HK-2 (cell line): ENCODE results near the gene BAMBI.

Source experiments
- DNase-seq: peaks from one replicate; pipeline ENCODE4 v3.0.0-alpha.2; 2018; ENCODE audit not compliant: unreplicated experiment

Gene BAMBI

DNA sequence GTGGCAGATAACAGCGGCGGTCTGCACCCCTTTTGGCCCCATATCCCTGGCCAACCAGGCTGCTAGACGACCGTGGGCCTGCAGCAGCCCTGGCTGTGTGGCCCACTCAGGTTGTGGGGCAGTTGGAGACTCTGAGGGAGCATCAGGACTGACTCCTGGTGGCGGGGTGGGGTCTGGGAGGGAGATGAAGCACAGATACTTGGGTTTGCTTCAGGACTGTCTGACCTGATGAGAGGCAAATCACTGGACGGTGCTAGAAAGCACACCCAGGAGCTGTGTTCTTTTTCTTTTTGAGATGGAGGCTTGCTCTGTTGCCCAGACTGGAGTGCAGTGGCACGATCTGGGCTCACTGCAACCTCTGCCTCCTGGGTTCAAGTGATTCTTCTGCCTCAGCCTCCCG lies 28.2 kb downstream of the BAMBI start:
- DNase-seq: no peak

DNA sequence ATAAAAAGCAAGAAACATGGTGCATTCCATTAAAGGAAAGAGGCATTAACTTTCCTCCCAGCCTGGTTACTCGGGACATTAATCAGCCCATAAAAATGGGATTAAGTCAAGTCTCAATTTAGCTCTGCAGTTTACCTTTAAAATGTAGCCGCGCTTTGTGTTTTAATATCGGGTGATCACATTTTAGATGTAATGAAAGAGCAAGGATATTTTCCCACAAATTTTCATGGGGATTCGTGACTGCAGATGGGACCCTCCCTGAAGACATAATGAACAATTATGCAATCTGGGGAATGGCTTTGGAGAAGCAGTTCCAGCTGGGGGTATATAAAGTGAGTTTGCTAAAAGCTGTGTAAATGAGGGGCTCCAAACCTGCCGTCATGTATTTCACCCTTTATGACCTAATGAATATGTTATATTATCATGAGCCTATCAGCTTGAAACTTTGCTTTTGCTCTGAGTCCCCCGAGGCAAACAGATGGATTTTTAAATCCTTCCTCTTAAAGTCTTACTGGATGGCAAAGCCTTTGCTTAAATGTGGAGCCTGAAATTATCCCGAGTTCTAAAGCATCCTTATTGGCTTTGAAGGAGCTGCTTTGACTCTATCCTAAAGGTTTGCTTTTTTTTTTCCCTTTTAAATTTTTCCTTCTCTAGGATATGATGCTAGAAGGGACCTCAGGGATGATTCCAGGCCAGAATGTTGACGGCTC lies 31.8 kb downstream of the BAMBI start:
- no peak for DNase-seq

DNA sequence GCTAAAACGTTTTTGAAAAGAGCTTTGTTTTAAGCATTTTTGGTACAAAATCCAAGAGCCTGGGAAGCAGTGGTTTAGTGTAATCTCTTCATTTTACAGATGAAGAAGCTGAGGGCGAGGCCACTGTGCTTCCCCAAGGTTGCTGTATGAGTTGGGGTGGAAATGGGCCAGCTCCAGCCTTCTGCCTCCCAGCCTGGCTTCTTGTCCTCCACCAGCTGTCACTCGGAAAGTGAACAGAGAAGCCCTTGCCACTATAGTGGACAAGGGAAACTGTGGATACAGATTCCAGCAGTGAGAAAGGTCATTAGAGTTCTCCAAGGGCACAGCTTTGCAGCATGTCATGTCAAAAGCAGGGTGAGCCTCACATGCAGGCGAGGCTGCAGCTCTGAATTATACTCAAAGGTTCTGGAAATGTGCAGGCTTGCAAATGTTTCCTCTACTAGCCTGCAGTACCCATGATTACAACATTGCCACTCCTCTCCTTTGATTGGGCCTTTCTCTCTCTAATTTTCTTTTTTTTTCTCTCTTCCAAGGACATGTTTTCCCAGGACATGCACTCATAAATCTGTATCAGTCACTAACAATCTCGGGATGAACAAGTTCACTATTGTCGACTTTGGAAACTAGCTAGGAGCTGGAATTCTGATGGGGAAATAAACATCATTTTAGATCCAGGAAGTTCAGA lies 33.0 kb downstream of the BAMBI start:
- DNase-seq: no peak

DNA sequence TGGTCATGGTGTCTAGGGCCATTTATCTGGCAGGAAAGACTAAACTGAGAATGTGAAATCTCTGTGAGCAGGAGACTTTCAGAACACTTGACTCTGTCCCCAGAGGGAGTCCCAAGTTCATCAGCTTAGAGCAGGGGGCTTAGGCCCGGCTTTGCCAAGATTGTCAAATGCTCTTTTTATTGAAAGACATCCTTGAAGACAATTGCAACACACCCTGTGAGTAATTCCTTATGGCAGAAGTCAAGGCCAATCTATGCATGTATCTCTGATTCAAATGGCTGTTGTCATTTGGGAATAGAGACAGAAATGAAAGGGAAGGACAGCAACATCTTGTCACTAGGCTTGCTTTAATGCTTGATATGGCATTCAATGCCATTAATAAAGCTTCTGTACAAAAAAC lies 33.7 kb downstream of the BAMBI start:
- no peak for DNase-seq

DNA sequence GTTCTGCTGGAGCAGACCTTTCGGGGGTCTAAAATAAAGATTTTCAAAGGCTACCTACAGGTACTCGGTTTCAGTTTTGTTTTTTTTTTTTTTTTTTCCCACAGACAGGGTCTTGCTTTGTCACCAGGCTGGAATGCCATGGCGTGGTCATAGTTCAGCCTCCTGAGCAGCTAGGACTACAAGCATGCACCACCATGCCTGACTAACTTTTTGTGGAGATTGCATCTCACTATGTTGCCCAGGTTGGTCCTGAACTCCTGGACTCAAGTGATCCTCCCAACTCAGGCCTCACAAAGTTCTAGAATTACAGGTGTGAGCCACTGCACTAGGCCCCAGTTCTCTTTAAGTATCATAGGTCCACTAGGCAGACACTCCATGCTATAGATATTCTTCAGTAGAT lies 34.5 kb downstream of the BAMBI start:
- DNase-seq: no peak

DNA sequence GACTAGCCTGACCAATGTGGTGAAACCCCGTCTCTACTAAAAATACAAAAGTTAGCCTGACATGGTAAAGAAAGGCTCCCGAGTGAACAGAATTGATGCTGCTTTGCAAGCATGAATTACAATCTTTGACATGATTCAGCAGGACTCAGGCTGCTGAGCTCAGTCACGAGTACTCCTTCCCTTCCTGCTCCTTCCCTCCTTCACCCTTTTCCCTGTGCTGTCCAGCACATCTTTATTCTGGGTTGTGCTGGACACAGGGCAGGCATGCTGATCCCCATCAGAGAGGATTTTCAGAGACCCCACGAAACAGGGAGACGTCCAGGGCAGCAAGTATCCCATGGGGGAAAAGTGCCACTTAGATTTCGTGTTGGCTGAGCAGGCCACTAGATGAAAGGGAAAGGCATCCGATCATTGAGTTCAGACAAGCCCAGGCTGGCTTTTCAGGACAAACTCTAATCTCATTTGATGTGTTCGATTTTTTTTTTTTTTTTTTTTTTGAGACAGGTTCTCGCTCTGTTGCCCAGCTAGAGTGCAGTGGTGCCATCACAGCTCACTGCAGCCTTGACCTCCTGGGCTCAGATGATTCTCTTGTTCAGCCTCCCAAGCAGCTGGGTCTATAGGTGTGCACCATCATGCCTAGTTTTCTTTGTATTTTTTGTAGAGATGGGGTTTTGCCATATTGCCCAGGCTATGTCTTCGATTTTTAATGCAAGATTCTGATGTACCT lies 36.5 kb downstream of the BAMBI start:
- DNase-seq: no peak

DNA sequence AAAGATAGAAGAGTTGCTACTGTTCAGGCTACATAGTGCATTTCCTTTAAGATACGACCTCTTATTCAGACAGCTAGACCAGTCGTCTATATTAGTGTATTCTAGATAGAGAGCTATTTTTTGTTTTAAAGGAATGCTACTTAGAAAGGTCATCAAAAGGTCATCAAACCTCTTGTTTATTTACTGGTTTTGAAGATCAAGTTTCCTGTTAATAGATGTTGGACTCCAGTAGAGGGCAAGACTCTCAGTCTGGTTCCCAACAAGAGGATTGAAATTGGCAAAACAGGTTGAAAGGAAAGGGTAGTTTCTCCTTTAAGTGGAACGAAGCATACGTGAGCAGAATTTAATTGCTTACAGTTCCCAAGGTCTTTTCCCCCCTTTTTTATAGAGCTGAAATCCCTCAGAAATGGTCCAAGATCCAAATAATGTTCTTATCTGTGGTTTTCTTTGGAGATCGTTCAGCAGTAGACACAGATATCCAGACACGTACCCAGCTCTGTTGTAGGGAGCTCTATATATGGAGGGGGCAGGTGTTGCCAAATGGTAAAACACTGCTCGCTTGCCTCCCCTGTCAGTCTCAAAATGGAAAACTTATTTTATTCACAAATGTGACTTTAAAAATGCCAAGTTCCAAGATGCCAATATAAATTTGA lies 37.2 kb downstream of the BAMBI start:
- DNase-seq: no peak

DNA sequence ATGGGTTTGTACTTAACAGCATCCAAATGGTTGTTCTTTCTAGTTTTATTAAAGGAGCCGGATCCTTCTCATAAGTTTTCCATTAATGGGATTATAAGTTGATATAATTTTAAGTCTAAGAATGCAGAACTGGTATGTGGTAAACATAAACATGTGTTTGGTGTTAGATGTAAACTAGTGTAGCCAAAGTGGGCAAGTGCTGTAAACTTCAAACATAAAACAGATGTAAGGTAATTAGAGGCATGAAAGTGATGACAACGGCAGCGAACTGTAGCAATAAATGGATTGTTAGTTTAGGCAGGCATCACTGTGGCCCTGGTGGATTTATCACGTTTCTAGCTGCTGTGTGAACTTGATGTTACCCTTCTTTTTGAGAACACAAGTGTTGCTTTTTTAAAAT lies 37.9 kb downstream of the BAMBI start:
- DNase-seq: no peak

DNA sequence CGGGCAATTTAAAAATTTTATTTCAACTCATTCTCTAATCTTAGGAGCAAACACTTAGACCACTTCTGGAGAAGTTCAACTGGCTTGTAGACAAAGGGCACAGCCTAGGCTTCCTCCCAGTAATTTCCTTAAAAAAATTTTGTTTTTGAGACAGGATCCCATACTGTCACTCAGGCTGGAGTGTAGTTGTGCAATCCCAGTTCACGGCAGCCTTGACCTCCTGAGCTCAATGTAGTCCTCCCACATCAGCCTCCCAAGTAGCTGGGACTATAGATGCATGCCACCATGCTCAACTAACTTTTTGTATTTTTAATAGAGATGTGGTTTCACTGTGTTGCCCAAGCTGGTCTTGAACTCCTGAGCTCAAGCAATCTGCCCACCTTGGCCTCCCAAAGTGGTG lies 38.4 kb downstream of the BAMBI start:
- no peak for DNase-seq

DNA sequence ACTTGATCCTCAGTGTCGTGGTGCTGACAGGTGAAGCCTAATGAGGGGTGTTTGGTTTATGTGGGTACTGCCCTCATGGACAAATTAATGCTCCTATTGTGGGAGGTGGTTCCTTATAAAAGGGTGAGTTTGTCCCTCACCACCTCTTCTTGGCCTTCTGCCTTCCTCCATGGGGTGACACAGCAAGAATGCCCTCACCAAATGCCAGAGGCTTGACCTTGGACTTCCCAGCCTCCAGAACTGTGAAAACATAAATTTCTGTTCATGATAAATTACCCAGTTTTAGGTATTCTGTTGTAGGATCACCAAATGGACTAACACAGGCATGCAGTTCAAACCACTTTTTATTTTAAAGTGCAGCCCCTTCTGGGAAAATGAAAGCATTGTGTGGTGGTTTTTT lies 39.4 kb downstream of the BAMBI start:
- DNase-seq: no peak

DNA sequence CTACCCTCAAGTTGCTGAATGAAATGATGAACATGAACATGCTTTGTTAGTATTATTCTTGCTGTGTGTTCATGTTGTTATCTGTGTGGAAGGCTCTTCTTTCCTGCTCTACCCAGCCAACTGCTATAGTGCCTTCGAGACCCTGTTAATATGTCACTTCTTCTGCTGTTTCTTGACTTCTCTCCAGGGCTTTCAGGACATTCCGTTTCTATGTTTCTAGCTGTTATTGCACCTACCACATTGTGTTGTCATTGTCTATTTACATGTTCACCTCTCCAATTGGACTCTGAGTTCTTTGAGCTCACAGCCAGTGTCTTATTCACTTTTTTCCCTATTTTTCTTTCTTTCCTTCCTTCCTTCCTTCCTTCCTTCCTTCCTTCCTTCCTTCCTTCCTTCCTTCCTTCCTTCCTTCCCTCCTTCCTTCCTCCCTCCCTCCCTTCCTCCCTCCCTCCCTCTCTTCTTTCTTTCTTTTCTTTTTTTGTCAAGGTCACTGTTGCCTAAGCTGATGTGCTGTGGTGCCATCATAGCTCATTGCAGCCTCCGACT lies 40.4 kb downstream of the BAMBI start:
- DNase-seq: no peak

DNA sequence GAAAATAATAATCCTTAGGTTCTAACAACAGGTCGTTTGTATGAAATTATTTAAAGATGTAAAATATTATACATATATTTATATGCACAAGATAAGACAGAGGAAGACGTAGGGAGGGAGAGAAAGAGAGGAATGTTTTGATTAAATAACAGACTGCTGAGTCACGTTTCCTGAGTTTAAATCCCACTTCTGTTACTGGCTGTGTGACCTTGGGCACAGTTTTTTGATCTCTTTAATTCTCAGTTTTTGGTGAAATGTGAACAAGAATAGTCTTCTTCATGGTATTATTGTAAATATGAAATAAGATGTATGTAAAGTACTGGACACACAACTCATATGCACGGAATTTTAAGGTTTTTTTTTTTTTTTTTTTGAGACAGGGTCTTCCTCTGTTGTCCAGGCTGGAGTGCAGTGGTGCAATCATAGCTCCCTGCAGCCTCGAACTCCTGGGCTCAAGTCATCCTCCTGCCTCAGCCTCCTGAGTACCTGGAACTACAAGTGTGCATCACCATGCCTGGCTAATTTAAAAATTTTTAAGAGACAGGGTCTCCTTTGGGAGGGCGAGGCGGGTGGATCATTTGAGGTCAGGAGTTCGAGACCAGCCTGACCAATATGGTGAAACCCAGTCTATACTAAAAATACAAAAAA lies 42.6 kb downstream of the BAMBI start:
- DNase-seq: no peak

DNA sequence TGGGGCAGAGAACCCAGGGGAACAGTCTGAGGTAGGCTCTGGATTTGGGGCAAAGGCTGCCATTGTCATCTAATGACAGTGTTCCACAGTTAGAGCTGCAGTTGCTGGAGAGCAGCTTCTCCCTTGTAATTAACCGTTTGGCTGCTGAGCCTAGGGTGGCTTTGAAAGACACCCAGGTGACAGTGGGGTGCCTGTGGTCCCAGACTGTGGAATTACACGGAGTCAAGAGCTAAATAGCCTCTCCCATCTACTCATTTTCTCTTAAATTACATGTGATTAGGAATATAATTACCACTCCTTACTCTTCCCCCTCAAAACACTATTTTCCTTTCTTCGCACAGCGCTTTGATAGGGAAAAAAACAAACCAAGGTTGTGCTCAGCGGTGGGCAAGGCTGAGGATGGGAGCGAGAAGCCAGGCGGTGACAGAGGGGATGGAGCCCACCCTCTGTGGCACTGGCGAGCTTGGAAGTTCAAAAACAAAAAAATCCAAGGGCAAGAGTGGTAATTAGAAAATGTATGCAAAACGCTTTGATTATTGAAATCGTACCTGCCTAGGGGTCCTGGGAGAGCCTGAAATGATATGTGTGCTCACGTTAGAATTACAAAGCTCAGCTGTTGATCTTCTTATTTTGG lies 44.1 kb downstream of the BAMBI start:
- DNase-seq: no peak

DNA sequence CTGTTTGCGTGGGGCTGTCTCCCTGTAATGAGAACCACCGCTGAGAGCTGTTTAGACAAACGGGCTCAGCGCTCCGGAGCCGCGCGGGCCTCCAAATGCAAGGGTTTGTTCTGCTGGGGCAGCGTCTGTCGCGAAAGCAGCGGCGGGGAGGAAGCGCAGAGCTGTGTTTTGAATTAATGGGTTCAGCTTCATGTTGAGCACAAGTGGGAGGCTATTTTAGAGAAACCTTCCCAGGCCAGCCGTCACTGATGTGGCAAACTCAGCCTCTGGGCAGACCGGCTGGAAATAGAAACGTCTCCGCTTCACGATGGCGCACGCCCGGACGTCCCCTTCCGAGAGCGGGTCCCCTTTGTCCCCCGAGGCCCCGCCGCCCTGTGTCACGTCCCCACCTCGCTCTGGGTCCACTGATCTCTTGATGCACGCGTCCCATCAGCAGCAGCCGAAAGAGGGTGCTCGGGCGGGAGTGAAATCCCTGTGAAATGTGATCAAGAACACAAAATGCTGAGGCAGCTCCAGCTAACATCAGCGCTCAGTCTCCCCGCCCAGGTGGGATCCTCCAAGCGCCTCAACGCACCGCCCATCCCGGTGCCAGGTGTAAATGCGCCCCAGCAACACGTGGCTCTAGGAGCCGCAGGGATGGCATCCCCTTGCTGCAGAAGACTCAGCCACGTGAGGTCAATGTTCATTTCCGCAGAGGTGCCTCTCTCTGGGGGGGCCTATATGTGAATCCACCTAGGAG lies 44.9 kb downstream of the BAMBI start:
- DNase-seq: no peak

DNA sequence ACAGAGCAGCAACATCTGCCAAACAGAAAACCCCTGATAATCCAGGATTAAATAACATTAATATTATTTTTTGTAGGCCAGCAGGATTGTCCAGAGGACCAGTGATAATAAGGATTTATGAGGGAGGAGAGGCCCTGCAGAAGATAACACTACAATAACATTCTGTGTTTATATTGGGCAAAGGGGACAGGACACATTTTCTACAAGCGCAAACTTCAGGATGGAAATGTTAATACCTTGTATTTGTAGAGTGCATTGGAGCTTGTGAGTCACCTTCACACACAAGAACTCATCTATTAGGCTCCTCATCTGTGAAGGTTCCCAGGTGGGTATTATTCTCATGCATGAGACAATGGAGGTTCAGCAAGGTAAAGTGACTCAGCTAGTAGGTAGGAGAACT lies 51.0 kb downstream of the BAMBI start:
- DNase-seq: no peak

DNA sequence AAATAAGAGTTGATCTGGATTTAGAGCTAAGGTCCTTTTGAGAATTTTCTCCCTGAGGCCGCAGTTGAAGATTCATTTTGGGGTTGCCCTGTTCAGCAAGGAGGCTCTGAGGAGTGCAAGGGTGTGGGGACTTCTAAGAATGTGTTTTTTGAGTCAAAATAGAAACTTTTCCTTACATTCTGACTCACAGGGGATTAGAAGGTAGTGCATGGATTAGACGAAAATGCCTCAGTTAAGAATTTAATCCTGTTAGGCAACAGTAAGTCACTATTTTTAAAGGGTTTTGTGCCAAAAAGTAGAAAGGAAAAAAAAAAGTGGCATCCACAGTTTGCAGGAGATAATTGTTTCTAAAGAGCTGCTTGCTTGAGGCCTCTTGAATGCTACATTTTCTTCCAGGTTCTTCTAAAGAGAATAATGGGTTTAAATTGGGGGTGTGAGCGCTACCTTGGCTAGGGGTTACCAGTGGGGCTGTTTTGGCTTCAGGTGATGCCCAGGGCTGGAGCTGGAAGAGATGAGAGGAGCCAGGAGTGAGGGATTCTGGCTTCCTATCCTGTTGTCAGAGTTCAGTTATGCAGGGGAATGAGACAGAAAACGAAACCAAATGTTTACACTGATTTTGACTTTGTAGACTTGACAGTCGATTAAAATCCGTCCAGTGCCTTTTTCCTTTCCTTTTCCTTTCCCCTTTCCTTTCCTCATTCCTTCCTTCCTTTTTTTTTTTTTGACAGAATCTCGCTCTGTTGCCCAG lies 52.9 kb downstream of the BAMBI start:
- DNase-seq: no peak

DNA sequence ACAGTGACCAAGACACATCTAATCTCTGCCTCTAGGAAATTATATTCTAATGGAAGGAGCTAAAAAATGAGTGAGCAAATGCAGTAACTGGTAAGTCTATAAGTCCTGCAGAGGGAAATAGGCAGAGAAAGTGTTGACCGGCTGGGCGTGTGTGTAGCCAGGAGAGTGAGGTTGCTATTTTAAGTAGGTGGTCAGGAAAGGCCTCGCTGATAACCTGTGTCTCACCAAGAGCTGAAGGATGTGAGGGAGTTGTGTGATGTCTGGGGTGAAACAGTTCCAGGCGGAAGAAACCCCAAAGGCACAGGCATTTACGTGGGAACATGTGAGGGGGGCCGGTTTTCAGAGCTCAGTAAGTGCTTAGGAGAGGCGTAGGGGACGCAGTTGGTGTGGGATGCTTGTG lies 54.8 kb downstream of the BAMBI start:
- DNase-seq: no peak
